SK-N-SH (cell line): Measurements from ENCODE around the gene GSK3B. TPM values are rescaled to one million over a fixed set of nuclear protein-coding genes. Genes with fewer than 3 reads are reported as not detected.

Experiments used
- CTCF ChIA-PET: fragments of 300-600, 350-600 bp; formaldehyde crosslinking; extraction: SDS; loops from one replicate; lab custom pipeline; 2021; lab: Yijun Ruan, JAX
- POLR2A ChIA-PET: fragments of 350-600 bp; sonication (Branson Sonifier 250); formaldehyde crosslinking; extraction: SDS; loops from one replicate; lab custom pipeline; 2020; ENCODE audit warnings: antibody characterized with exemption, inconsistent platforms; lab: Yijun Ruan, JAX
- DNase-seq: peaks from one replicate; pipeline ENCODE4 v3.0.0; 2012
- H2AFZ ChIP-seq: fragments of 200-600 bp; sonication (generic); 2 replicates; pipeline ENCODE4 v1.8.1; 2016; ENCODE audit warnings: antibody characterized with exemption, mild to moderate bottlenecking, low read depth
- H3F3A ChIP-seq: fragments of 200-600 bp; sonication (generic); replicated peaks from 2 replicates; pipeline ENCODE3; 2016; ENCODE audit warnings: antibody characterized with exemption, mild to moderate bottlenecking; ENCODE audit not compliant: insufficient read depth
- H3K27ac ChIP-seq, 2 experiments: fragments of 200-500 bp in 1 of 2; fragments of 200-600 bp in 1 of 2; sonication (Bioruptor generic) in 1 of 2; sonication (generic), shearing (Covaris generic) in 1 of 2; 2 replicates each; pipeline versions ENCODE4 v1.5.1 to v1.6.1; 2014 to 2016; ENCODE audit warnings: low read depth in 2 of 2, inconsistent platforms in 1 of 2, low read length in 1 of 2, mild to moderate bottlenecking in 1 of 2, mixed read lengths in 1 of 2
- H3K27me3 ChIP-seq: fragments of 200-600 bp; sonication (generic), shearing (Covaris generic); 2 replicates; pipeline ENCODE4 v1.6.1; 2016; ENCODE audit warnings: mixed run types; ENCODE audit not compliant: insufficient read depth
- H3K36me3 ChIP-seq, 2 experiments: fragments of 200-500 bp in 1 of 2; fragments of 200-600 bp in 1 of 2; sonication (Bioruptor generic) in 1 of 2; sonication (generic) in 1 of 2; replicated peaks in 1 of 2; 2 replicates each; pipeline versions ENCODE3 to v1.5.1; 2014 to 2016; ENCODE audit warnings: low read length in 1 of 2, mild to moderate bottlenecking in 1 of 2; ENCODE audit not compliant: insufficient read depth in 2 of 2, control insufficient read depth in 1 of 2
- H3K4me1 ChIP-seq, 2 experiments: fragments of 200-500 bp in 1 of 2; fragments of 200-600 bp in 1 of 2; sonication (Bioruptor generic) in 1 of 2; sonication (generic), shearing (Covaris generic) in 1 of 2; 2 replicates each; pipeline versions ENCODE4 v1.5.1 to v1.6.1; 2014 to 2016; ENCODE audit warnings: low read depth in 1 of 2, low read length in 1 of 2, mixed run types in 1 of 2; ENCODE audit not compliant: insufficient read depth in 2 of 2, control insufficient read depth in 1 of 2
- H3K4me2 ChIP-seq: fragments of 200-600 bp; sonication (generic), shearing (Covaris generic); 2 replicates; pipeline ENCODE4 v1.6.1; 2017; ENCODE audit warnings: mixed run types
- H3K4me3 ChIP-seq, 2 experiments: fragments of 200-500 bp in 1 of 2; fragments of 200-600 bp in 1 of 2; sonication (Bioruptor generic) in 1 of 2; sonication (generic), shearing (Covaris generic) in 1 of 2; 2 replicates each; pipeline versions ENCODE4 v1.5.1 to v1.8.1; 2014 to 2016; ENCODE audit warnings: low read depth in 2 of 2, inconsistent platforms in 1 of 2, low read length in 1 of 2, mild to moderate bottlenecking in 1 of 2, mixed read lengths in 1 of 2, moderate library complexity in 1 of 2
- H3K79me2 ChIP-seq: fragments of 200-600 bp; sonication (generic); 2 replicates; pipeline ENCODE4 v1.8.1; 2017; ENCODE audit warnings: mild to moderate bottlenecking; ENCODE audit not compliant: insufficient read depth
- H3K9ac ChIP-seq: fragments of 200-600 bp; sonication (generic); 2 replicates; pipeline ENCODE4 v1.6.1; 2017; ENCODE audit warnings: mixed run types
- H3K9me2 ChIP-seq: fragments of 200-600 bp; sonication (generic); 2 replicates; pipeline ENCODE4 v1.6.1; 2017; ENCODE audit warnings: mixed run types
- H3K9me3 ChIP-seq: fragments of 200-600 bp; sonication (generic); 2 replicates; pipeline ENCODE4 v1.6.1; 2017; ENCODE audit warnings: mixed run types, mild to moderate bottlenecking, moderate library complexity
- H4K20me1 ChIP-seq: fragments of 200-600 bp; sonication (generic); 2 replicates; pipeline ENCODE4 v1.6.1; 2017; ENCODE audit warnings: mild to moderate bottlenecking, mixed run types; ENCODE audit not compliant: insufficient read depth
- CHD2 ChIP-seq: fragments of 150-350 bp; IDR thresholded peaks from 2 replicates; pipeline ENCODE4 v1.6.1; 2018; ENCODE audit warnings: low read length; ENCODE audit not compliant: partially characterized antibody
- EP300 ChIP-seq, 2 experiments: IDR thresholded peaks; 2 replicates each; pipeline versions ENCODE4 v1.4.0 to v1.6.1; 2012; ENCODE audit warnings: borderline replicate concordance in 1 of 2, low read depth in 1 of 2, low read length in 1 of 2
- EZH2phosphoT487 ChIP-seq: fragments of 200-600 bp; sonication (generic); IDR thresholded peaks from 2 replicates; pipeline ENCODE4 v1.6.1; 2017; ENCODE audit warnings: low read depth, mixed run types, mild to moderate bottlenecking, antibody characterized with exemption, moderate library complexity, borderline replicate concordance
- FOSL2 ChIP-seq: IDR thresholded peaks from 2 replicates; pipeline ENCODE4 v1.4.0; 2012; ENCODE audit warnings: low read depth, mild to moderate bottlenecking, moderate library complexity, borderline replicate concordance
- FOXJ3 ChIP-seq: sonication (generic); formaldehyde crosslinking; IDR thresholded peaks from 2 replicates; pipeline ENCODE4 v1.5.1; 2020; ENCODE audit warnings: mild to moderate bottlenecking, missing genetic modification reagents
- GABPA ChIP-seq: IDR thresholded peaks from 2 replicates; pipeline ENCODE4 v1.4.0; 2012; ENCODE audit warnings: low read depth, mild to moderate bottlenecking
- GATA2 ChIP-seq: sonication (generic); formaldehyde crosslinking; IDR thresholded peaks from 2 replicates; pipeline ENCODE4 v1.5.0; 2020; ENCODE audit warnings: mild to moderate bottlenecking, missing genetic modification reagents
- POLR2AphosphoS5 ChIP-seq: IDR thresholded peaks from 2 replicates; pipeline ENCODE4 v1.6.1; 2012; ENCODE audit warnings: low read depth, low read length
- RCOR1 ChIP-seq: fragments of 150-350 bp; IDR thresholded peaks from 2 replicates; pipeline ENCODE4 v1.6.1; 2017; ENCODE audit warnings: antibody characterized with exemption, low read length
- RFX5 ChIP-seq: IDR thresholded peaks from 2 replicates; pipeline ENCODE4 v1.6.1; 2012; ENCODE audit warnings: mild to moderate bottlenecking, improper control_type of control experiment, low read length
- RXRA ChIP-seq: IDR thresholded peaks from 2 replicates; pipeline ENCODE4 v1.4.0; 2012; ENCODE audit warnings: low read depth, mild to moderate bottlenecking, borderline replicate concordance
- SIN3A ChIP-seq: IDR thresholded peaks from 2 replicates; pipeline ENCODE4 v1.6.1; 2012; ENCODE audit warnings: low read depth, mild to moderate bottlenecking, low read length, moderate library complexity, borderline replicate concordance
- SMC3 ChIP-seq: IDR thresholded peaks from 2 replicates; pipeline ENCODE4 v1.6.1; 2012; ENCODE audit warnings: low read depth, low read length, improper control_type of control experiment
- TCF12 ChIP-seq: IDR thresholded peaks from 2 replicates; pipeline ENCODE4 v1.4.0; 2012
- TEAD4 ChIP-seq: IDR thresholded peaks from 2 replicates; pipeline ENCODE4 v1.4.0; 2012; ENCODE audit warnings: mild to moderate bottlenecking, borderline replicate concordance; ENCODE audit not compliant: insufficient read depth
- WGBS: methylation state at CpG from one replicate; pipeline ENCODE4 v1.1.6; 2017; ENCODE audit warnings: low lambda C conversion rate; 5-methylcytosine and 5-hydroxymethylcytosine counted together
- polyA plus RNA-seq, 3 experiments: library from polyadenylated mRNA; depleted of rRNA; stranded (reverse); fragments of >200 nt; gene quantifications; 2 replicates each; pipeline ENCODE4 v1.2.3, GENCODE V29; 2012
- TF ChIP-seq, protein P1 (sequence below): IDR thresholded peaks from 2 replicates; pipeline ENCODE4 v1.4.0; 2012; ENCODE audit warnings: low read depth
- TF ChIP-seq, protein P2 (sequence below): fragments of 150-350 bp; IDR thresholded peaks from 2 replicates; pipeline ENCODE4 v1.6.1; 2016; ENCODE audit warnings: mild to moderate bottlenecking, low read depth, low read length
- TF ChIP-seq, protein P3 (sequence below): fragments of 200-600 bp; sonication (generic); IDR thresholded peaks from 2 replicates; pipeline ENCODE4 v1.6.1; 2017; ENCODE audit warnings: antibody characterized with exemption, mild to moderate bottlenecking, moderate library complexity
- TF ChIP-seq, protein P4 (sequence below): IDR thresholded peaks from 2 replicates; pipeline ENCODE4; 2012

The GSK3B gene
- polyA plus RNA-seq, 1 of the 3 experiments (the other 2 are of a cell fraction), result 15.9 TPM

DNA sequence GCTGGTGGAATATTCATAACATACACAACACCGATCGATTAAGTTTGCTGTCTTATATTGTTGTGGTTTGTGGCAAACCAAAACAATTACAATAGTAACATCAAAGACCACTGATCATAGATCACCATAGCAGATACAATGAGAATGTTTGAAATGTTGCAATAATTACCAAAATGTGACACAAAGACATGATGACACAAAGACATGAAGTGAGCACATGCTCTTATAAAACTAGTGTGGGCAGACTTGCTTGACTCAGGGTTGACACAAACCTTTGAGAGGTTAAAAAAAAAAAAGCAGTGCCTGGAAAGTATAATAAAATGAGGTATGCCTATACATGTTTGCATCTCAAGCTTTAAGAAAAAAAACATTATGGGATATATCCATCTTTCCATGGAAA is 182.0 kb downstream of the GSK3B start:
- ChIA-PET POLR2A (no interaction called here), CTCF (interaction anchor here (0.7 kb wide), 1 partner anchor 595 kb away, joined by 3 read pairs; no protein-coding TSS in a partner anchor)
- Histone ChIP-seq H3F3A (no peaks in the 10 kb centered on the region), H3K36me3 (peaks cover 46 to 63% of the 10 kb centered on the region in 2 experiments), H3K4me2 (no peak overlapping the region), H3K4me1 (peaks cover 3 to 8% of the 10 kb centered on the region in 2 experiments; a peak in 3 of 4 replicates), H3K4me3 (no peak overlapping the region), H3K27me3 (no peaks in the 10 kb centered on the region), H3K9ac (no peak overlapping the region), H3K27ac (no peak overlapping the region), H4K20me1 (no peaks in the 10 kb centered on the region), H3K9me2 (no peaks in the 10 kb centered on the region), H2AFZ (no peak overlapping the region), H3K79me2 (0 out of 2 replicates have a peak, but pooled peaks cover 11% of the 10 kb centered on the region), H3K9me3 (no peaks in the 10 kb centered on the region)
- DNase-seq, result no peak
- TF ChIP-seq, protein P1, sequence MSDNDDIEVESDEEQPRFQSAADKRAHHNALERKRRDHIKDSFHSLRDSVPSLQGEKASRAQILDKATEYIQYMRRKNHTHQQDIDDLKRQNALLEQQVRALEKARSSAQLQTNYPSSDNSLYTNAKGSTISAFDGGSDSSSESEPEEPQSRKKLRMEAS, result no peak
- TF ChIP-seq EZH2phosphoT487 (no peak), FOXJ3 (no peak), POLR2AphosphoS5 (no peak), EP300 (IDR thresholded peaks at IDR 0.05; ENCODE audit: borderline replicate concordance in 1 of 2, low read depth in 1 of 2, low read length in 1 of 2) (no peak), RFX5 (no peak), TCF12 (no peak), GATA2 (CRISPR knock-in tag) (no peak), RCOR1 (no peak), FOSL2 (no peak), CHD2 (no peak), SMC3 (no peak), GABPA (no peak), SIN3A (no peak), TEAD4 (no peak), RXRA (no peak)
- TF ChIP-seq, protein P2, sequence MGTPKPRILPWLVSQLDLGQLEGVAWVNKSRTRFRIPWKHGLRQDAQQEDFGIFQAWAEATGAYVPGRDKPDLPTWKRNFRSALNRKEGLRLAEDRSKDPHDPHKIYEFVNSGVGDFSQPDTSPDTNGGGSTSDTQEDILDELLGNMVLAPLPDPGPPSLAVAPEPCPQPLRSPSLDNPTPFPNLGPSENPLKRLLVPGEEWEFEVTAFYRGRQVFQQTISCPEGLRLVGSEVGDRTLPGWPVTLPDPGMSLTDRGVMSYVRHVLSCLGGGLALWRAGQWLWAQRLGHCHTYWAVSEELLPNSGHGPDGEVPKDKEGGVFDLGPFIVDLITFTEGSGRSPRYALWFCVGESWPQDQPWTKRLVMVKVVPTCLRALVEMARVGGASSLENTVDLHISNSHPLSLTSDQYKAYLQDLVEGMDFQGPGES, result no peak
- TF ChIP-seq, protein P3, sequence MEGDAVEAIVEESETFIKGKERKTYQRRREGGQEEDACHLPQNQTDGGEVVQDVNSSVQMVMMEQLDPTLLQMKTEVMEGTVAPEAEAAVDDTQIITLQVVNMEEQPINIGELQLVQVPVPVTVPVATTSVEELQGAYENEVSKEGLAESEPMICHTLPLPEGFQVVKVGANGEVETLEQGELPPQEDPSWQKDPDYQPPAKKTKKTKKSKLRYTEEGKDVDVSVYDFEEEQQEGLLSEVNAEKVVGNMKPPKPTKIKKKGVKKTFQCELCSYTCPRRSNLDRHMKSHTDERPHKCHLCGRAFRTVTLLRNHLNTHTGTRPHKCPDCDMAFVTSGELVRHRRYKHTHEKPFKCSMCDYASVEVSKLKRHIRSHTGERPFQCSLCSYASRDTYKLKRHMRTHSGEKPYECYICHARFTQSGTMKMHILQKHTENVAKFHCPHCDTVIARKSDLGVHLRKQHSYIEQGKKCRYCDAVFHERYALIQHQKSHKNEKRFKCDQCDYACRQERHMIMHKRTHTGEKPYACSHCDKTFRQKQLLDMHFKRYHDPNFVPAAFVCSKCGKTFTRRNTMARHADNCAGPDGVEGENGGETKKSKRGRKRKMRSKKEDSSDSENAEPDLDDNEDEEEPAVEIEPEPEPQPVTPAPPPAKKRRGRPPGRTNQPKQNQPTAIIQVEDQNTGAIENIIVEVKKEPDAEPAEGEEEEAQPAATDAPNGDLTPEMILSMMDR, result no peak
- TF ChIP-seq, protein P4, sequence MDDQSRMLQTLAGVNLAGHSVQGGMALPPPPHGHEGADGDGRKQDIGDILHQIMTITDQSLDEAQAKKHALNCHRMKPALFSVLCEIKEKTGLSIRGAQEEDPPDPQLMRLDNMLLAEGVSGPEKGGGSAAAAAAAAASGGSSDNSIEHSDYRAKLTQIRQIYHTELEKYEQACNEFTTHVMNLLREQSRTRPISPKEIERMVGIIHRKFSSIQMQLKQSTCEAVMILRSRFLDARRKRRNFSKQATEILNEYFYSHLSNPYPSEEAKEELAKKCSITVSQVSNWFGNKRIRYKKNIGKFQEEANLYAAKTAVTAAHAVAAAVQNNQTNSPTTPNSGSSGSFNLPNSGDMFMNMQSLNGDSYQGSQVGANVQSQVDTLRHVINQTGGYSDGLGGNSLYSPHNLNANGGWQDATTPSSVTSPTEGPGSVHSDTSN, result no peak
- WGBS, result 80% methylated on average over 2 of the region's 2 CpGs
